ENCODE measurements around the gene MAP7. TPM values are rescaled to one million over a fixed set of nuclear protein-coding genes. Genes with fewer than 3 reads are reported as not detected.
"Not testable (repeated sequence)": the region's sequence is repeated elsewhere in the genome, so short reads cannot be mapped to it uniquely, and the experiment has no call there.

MAP7 gene
- total RNA-seq, 2 experiments from 2014 or later: 1.1 to 1.3 TPM

DNA sequence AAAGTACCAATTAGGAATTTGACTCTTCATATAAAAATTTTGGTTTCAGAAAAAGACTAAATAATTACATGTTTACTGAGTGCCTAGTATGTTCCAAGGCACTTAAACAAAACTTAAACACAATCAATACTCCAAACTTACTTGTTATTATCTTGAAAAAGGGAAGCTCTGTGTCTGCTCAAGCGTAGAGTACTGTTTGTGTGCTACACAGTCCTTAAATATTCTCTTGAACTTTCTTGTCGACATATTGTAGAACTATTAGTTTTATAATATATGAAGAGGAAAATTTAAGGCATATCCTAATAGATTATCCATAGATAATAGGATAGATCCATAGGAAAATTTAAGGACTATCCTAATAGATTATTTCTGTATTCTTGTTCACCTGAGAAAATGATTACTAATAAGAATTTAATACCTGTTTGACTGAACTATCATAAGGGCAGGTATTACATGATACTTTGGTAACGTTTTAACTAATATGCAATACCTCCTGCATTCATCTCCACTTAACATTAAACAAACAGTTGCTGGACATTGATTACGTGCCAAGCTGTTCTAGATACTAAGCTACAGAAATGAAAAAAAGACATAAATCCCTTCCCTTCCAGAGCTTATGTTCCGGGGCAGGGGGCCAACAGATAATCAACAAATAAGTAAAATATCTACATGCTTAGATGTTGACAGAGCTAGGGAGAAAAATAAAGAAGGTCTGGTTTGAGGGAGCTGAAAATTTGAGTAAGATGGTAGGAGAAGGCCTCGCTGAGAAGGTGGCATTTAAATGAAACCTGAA, 145.4 kb downstream of the MAP7 start:
- CTCF ChIA-PET: interaction anchor here (0.7 kb wide), 1 partner anchor 87 kb away, joined by 4 read pairs; no protein-coding TSS in a partner anchor
- H3K4me3 Mint-ChIP-seq: no peak overlapping the region
- no peak overlapping the region for H3K27ac Mint-ChIP-seq
- H3K27me3 Mint-ChIP-seq (ENCODE audit: low read depth): no peaks in the 10 kb centered on the region
- no peak for DNase-seq
- no peaks in the 10 kb centered on the region for H3K9me3 Mint-ChIP-seq
- H3K4me1 Mint-ChIP-seq (ENCODE audit: low read depth): no peaks in the 10 kb centered on the region
- intact Hi-C loops (cut with micrococcal nuclease): no loop called here
- no peaks in the 10 kb centered on the region for H3K36me3 Mint-ChIP-seq (ENCODE audit: low read depth)

DNA sequence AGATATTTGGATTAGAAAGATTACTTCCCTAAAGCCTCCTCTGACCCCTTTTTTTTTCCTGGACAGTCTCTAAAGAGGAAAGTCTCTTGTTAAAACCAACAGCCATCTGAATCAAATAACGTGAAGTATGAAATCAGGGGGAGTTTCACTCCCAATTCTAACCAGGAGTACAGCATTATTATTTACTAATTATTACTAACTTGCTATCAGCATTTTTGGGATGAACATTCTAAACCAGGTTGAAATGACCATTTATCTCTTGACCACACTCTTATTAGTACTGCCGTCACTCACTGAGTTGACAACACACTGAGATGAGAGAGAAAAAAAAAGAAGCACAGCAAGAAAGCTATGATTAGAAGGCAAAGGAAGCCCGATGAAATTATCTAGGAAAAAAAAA, 146.2 kb downstream of the MAP7 start:
- Mint-ChIP-seq H3K36me3 (ENCODE audit: low read depth) (no peaks in the 10 kb centered on the region), H3K27ac (no peak overlapping the region), H3K9me3 (no peaks in the 10 kb centered on the region), H3K4me1 (ENCODE audit: low read depth) (no peaks in the 10 kb centered on the region), H3K4me3 (no peak overlapping the region), H3K27me3 (ENCODE audit: low read depth) (peaks cover 2% of the 10 kb centered on the region)
- DNase-seq: no peak
- intact Hi-C loops (cut with micrococcal nuclease): no loop called here
- CTCF ChIA-PET: interaction anchor here (0.7 kb wide), 1 partner anchor 86 kb away, joined by 4 read pairs; no protein-coding TSS in a partner anchor

- no peak overlapping the region for H3K27ac Mint-ChIP-seq
- H3K4me3 Mint-ChIP-seq: no peak overlapping the region
- intact Hi-C loops (cut with micrococcal nuclease): no loop called here
- no peak for DNase-seq
- peaks cover 4% of the 10 kb centered on the region for H3K27me3 Mint-ChIP-seq (ENCODE audit: low read depth)
- no peaks in the 10 kb centered on the region for H3K4me1 Mint-ChIP-seq (ENCODE audit: low read depth)
- CTCF ChIA-PET: no interaction called here
- no peaks in the 10 kb centered on the region for H3K36me3 Mint-ChIP-seq (ENCODE audit: low read depth)
- no peaks in the 10 kb centered on the region for H3K9me3 Mint-ChIP-seq
These were observed 146.9 kb downstream of the MAP7 start for GRCh38 chr6:136403110-136403980.

DNA sequence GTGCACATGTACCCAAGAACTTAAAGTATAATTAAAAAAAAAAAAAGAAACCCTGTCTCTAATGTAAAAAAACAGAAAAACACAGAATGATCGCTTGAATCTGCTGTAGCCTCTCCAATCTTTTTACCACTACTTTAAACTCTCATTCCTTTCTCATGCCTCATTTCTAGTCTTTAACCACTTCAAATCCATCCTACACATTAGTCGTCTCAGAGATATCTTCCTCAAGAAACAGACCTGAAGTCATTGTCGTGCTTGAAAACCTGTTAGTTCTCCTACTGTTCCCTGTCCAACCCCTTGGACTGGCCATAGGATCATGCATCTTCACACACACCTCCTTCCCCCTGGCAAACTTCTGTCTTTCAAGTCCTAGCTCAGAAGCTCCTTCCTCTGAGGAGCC, 148.5 kb downstream of the MAP7 start:
- Mint-ChIP-seq H3K36me3 (ENCODE audit: low read depth) (no peaks in the 10 kb centered on the region), H3K9me3 (no peaks in the 10 kb centered on the region), H3K27me3 (ENCODE audit: low read depth) (peaks cover 6% of the 10 kb centered on the region), H3K4me1 (ENCODE audit: low read depth) (no peaks in the 10 kb centered on the region), H3K27ac (no peak overlapping the region), H3K4me3 (no peak overlapping the region)
- CTCF ChIA-PET: interaction anchor here (0.6 kb wide), 1 partner anchor 605 kb away, joined by 4 read pairs; no protein-coding TSS in a partner anchor
- intact Hi-C loops (cut with micrococcal nuclease): no loop called here
- DNase-seq: no peak

DNA sequence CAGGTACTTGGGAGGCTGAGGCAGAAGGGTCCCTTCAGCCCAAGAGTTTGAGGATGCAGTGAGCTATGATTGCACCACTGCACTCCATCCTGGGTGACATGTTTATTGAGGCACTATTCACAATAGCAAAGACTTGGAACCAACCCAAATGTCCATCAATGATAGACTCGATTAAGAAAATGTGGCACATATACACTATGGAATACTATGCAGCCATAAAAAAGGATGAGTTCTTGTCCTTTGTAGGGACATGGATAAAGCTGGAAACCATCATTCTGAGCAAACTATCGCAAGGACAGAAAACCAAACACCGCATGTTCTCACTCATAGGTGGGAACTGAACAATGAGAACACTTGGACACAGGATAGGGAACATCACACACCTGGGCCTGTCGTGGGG, 149.0 kb downstream of the MAP7 start:
- intact Hi-C loops (cut with micrococcal nuclease): not testable (repeated sequence)

GRCh38 chr6:136398453-136398852, 151.8 kb downstream of the MAP7 start:
- no peak for DNase-seq
- Mint-ChIP-seq H3K4me3 (no peak overlapping the region), H3K9me3 (no peaks in the 10 kb centered on the region), H3K27me3 (ENCODE audit: low read depth) (peaks cover 11% of the 10 kb centered on the region), H3K27ac (no peak overlapping the region), H3K36me3 (ENCODE audit: low read depth) (no peaks in the 10 kb centered on the region), H3K4me1 (ENCODE audit: low read depth) (no peaks in the 10 kb centered on the region)
- intact Hi-C loops (cut with micrococcal nuclease): no loop called here
- CTCF ChIA-PET: no interaction called here

More for the DNA sequence above, 149.0 kb downstream of the MAP7 start:
- H3K27me3 Mint-ChIP-seq (ENCODE audit: low read depth); H3K9me3 Mint-ChIP-seq; H3K36me3 Mint-ChIP-seq (ENCODE audit: low read depth); CTCF ChIA-PET; H3K4me1 Mint-ChIP-seq (ENCODE audit: low read depth); DNase-seq; H3K27ac Mint-ChIP-seq; H3K4me3 Mint-ChIP-seq: not testable (repeated sequence)

DNA sequence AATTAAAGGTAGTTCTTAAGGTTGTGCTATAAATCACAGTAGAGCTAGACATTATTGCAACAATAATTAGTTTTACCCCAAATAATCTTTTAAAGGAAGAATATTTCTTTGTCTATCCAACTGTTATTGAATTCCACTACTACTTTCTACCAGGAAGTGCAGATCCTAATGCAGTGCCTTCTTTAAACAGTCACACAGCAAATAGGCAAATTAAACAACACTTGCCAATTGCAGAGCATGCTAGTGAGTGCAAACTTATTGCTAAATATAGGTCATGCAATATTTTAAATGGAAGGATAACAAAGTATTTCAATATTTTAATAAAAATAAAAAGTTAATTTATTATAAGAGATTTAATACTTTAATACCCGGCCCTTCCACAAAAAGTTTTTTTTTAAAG, 153.3 kb downstream of the MAP7 start:
- Mint-ChIP-seq H3K27ac (no peak overlapping the region), H3K9me3 (no peaks in the 10 kb centered on the region), H3K36me3 (ENCODE audit: low read depth) (no peaks in the 10 kb centered on the region), H3K4me3 (no peak overlapping the region), H3K4me1 (ENCODE audit: low read depth) (no peaks in the 10 kb centered on the region), H3K27me3 (ENCODE audit: low read depth) (peaks cover 11% of the 10 kb centered on the region)
- intact Hi-C loops (cut with micrococcal nuclease): no loop called here
- no peak for DNase-seq
- CTCF ChIA-PET: no interaction called here

- H3K4me1 Mint-ChIP-seq (ENCODE audit: low read depth); CTCF ChIA-PET; H3K4me3 Mint-ChIP-seq; H3K9me3 Mint-ChIP-seq; H3K27me3 Mint-ChIP-seq (ENCODE audit: low read depth); DNase-seq; intact Hi-C loops (cut with micrococcal nuclease); H3K27ac Mint-ChIP-seq; H3K36me3 Mint-ChIP-seq (ENCODE audit: low read depth): not testable (repeated sequence)
These were observed 159.3 kb downstream of the MAP7 start for GRCh38 chr6:136390959-136391358.

- Mint-ChIP-seq H3K4me3 (no peak overlapping the region), H3K27me3 (ENCODE audit: low read depth) (no peaks in the 10 kb centered on the region), H3K36me3 (ENCODE audit: low read depth) (no peaks in the 10 kb centered on the region), H3K9me3 (no peaks in the 10 kb centered on the region), H3K27ac (no peak overlapping the region), H3K4me1 (ENCODE audit: low read depth) (no peaks in the 10 kb centered on the region)
- CTCF ChIA-PET: interaction anchor here (0.7 kb wide), 2 partner anchors 282 to 867 kb away, joined by 3 read pairs; no protein-coding TSS in a partner anchor
- intact Hi-C loops (cut with micrococcal nuclease): no loop called here
- no peak for DNase-seq
These were observed 162.9 kb downstream of the MAP7 start for GRCh38 chr6:136387316-136387715.

GRCh38 chr6:136383268-136383937, 166.8 kb downstream of the MAP7 start:
- CTCF ChIA-PET: no interaction called here
- no peak overlapping the region for H3K27ac Mint-ChIP-seq
- DNase-seq: no peak
- intact Hi-C loops (cut with micrococcal nuclease): no loop called here
- no peak overlapping the region for H3K4me3 Mint-ChIP-seq
- no peaks in the 10 kb centered on the region for H3K36me3 Mint-ChIP-seq (ENCODE audit: low read depth)
- no peaks in the 10 kb centered on the region for H3K27me3 Mint-ChIP-seq (ENCODE audit: low read depth)
- H3K9me3 Mint-ChIP-seq: no peaks in the 10 kb centered on the region
- no peaks in the 10 kb centered on the region for H3K4me1 Mint-ChIP-seq (ENCODE audit: low read depth)

GRCh38 chr6:136382676-136383252, 167.5 kb downstream of the MAP7 start:
- H3K9me3 Mint-ChIP-seq: no peaks in the 10 kb centered on the region
- no peaks in the 10 kb centered on the region for H3K27me3 Mint-ChIP-seq (ENCODE audit: low read depth)
- intact Hi-C loops (cut with micrococcal nuclease): no loop called here
- H3K27ac Mint-ChIP-seq: no peak overlapping the region
- CTCF ChIA-PET: no interaction called here
- H3K4me1 Mint-ChIP-seq (ENCODE audit: low read depth): no peaks in the 10 kb centered on the region
- no peaks in the 10 kb centered on the region for H3K36me3 Mint-ChIP-seq (ENCODE audit: low read depth)
- DNase-seq: no peak
- no peak overlapping the region for H3K4me3 Mint-ChIP-seq

- H3K27ac Mint-ChIP-seq: no peak overlapping the region
- no peaks in the 10 kb centered on the region for H3K36me3 Mint-ChIP-seq (ENCODE audit: low read depth)
- no peaks in the 10 kb centered on the region for H3K9me3 Mint-ChIP-seq
- H3K4me3 Mint-ChIP-seq: no peak overlapping the region
- intact Hi-C loops (cut with micrococcal nuclease): loop anchor here (2.0 kb wide), 1 partner anchor 172 kb away; the partner anchor contains the start of gene MAP7
- no peaks in the 10 kb centered on the region for H3K4me1 Mint-ChIP-seq (ENCODE audit: low read depth)
- CTCF ChIA-PET: no interaction called here
- DNase-seq: no peak
- H3K27me3 Mint-ChIP-seq (ENCODE audit: low read depth): no peaks in the 10 kb centered on the region
These were observed 171.3 kb downstream of the MAP7 start for GRCh38 chr6:136378888-136379287.
